Measurements from ENCODE around the gene MYBBP1A. TPM values are rescaled to one million over a fixed set of nuclear protein-coding genes. Genes with fewer than 3 reads are reported as not detected.

Gene MYBBP1A
- polyA plus RNA-seq, 2 donors, result 32.6 to 44.8 TPM

- Histone ChIP-seq H3K9me3 (ENCODE audit: control insufficient read depth in 2 of 2, insufficient read depth in 1 of 2, low read depth in 1 of 2, low read length in 1 of 2) (no peaks in the 10 kb centered on the region), H3K4me1 (ENCODE audit: control insufficient read depth in 2 of 2, insufficient read depth in 2 of 2, low read length in 1 of 2) (peaks cover 0 to 27% of the 10 kb centered on the region in 2 donors)
- WGBS, 2 donors, result 82 to 86% methylated on average over 10 of the region's 10 CpGs
These were observed 36.3 kb downstream of the MYBBP1A start for GRCh38 chr17:4518901-4519300.

GRCh38 chr17:4516735-4517134, 38.4 kb downstream of the MYBBP1A start:
- Histone ChIP-seq H3K27me3 (ENCODE audit: control insufficient read depth in 1 of 2, insufficient read depth in 2 of 2, low read length in 2 of 2) (no peaks in the 10 kb centered on the region), H3K4me1 (ENCODE audit: control insufficient read depth in 2 of 2, insufficient read depth in 2 of 2, low read length in 1 of 2) (peaks cover 0 to 33% of the 10 kb centered on the region in 2 donors), H3K9me3 (ENCODE audit: control insufficient read depth in 2 of 2, insufficient read depth in 1 of 2, low read depth in 1 of 2, low read length in 1 of 2) (no peaks in the 10 kb centered on the region), H3K27ac (ENCODE audit: low read depth in 2 of 2, low read length in 1 of 2) (peak overlapping the region in 1 of 2 donors; percentile 63), H3K4me3 (ENCODE audit: low read depth in 1 of 2, low read length in 2 of 2) (no peak overlapping the region), H3K36me3 (ENCODE audit: control insufficient read depth in 2 of 2, insufficient read depth in 2 of 2, low read length in 1 of 2) (peaks cover 0 to 6% of the 10 kb centered on the region in 2 donors)
- WGBS, 2 donors, result 43 to 56% methylated on average over 11 of the region's 11 CpGs

More at GRCh38 chr17:4518901-4519300, 36.3 kb downstream of the MYBBP1A start:
- H3K36me3 ChIP-seq (ENCODE audit: control insufficient read depth in 2 of 2, insufficient read depth in 2 of 2, low read length in 1 of 2), result no peaks in the 10 kb centered on the region
- H3K27ac ChIP-seq (ENCODE audit: low read depth in 2 of 2, low read length in 1 of 2), result peak overlapping the region; percentile 66 to 72
- no peak overlapping the region for H3K4me3 ChIP-seq (ENCODE audit: low read depth in 1 of 2, low read length in 2 of 2)
- no peaks in the 10 kb centered on the region for H3K27me3 ChIP-seq (ENCODE audit: control insufficient read depth in 1 of 2, insufficient read depth in 2 of 2, low read length in 2 of 2)

- Histone ChIP-seq H3K4me1 (ENCODE audit: control insufficient read depth in 2 of 2, insufficient read depth in 2 of 2, low read length in 1 of 2) (peaks cover 0 to 34% of the 10 kb centered on the region in 2 donors), H3K36me3 (ENCODE audit: control insufficient read depth in 2 of 2, insufficient read depth in 2 of 2, low read length in 1 of 2) (peaks cover 0 to 6% of the 10 kb centered on the region in 2 donors), H3K27me3 (ENCODE audit: control insufficient read depth in 1 of 2, insufficient read depth in 2 of 2, low read length in 2 of 2) (no peaks in the 10 kb centered on the region), H3K4me3 (ENCODE audit: low read depth in 1 of 2, low read length in 2 of 2) (no peak overlapping the region), H3K27ac (ENCODE audit: low read depth in 2 of 2, low read length in 1 of 2) (peak overlapping the region in 1 of 2 donors; percentile 1), H3K9me3 (ENCODE audit: control insufficient read depth in 2 of 2, insufficient read depth in 1 of 2, low read depth in 1 of 2, low read length in 1 of 2) (no peaks in the 10 kb centered on the region)
- 56 to 68% methylated on average over 5 of the region's 5 CpGs for WGBS, 2 donors
These were observed 39.7 kb downstream of the MYBBP1A start for GRCh38 chr17:4515501-4515900.

- no peaks in the 10 kb centered on the region for H3K9me3 ChIP-seq (ENCODE audit: control insufficient read depth in 2 of 2, insufficient read depth in 1 of 2, low read depth in 1 of 2, low read length in 1 of 2)
- H3K27ac ChIP-seq (ENCODE audit: low read depth in 2 of 2, low read length in 1 of 2), result peak overlapping the region in 1 of 2 donors; percentile 5
- 87% methylated on average over 11 of the region's 11 CpGs for WGBS, 2 donors
- no peak overlapping the region for H3K4me3 ChIP-seq (ENCODE audit: low read depth in 1 of 2, low read length in 2 of 2)
- H3K27me3 ChIP-seq (ENCODE audit: control insufficient read depth in 1 of 2, insufficient read depth in 2 of 2, low read length in 2 of 2), result no peaks in the 10 kb centered on the region
- H3K4me1 ChIP-seq (ENCODE audit: control insufficient read depth in 2 of 2, insufficient read depth in 2 of 2, low read length in 1 of 2), result peaks cover 0 to 33% of the 10 kb centered on the region in 2 donors
- peaks cover 0 to 6% of the 10 kb centered on the region in 2 donors for H3K36me3 ChIP-seq (ENCODE audit: control insufficient read depth in 2 of 2, insufficient read depth in 2 of 2, low read length in 1 of 2)
These were observed 40.4 kb downstream of the MYBBP1A start for GRCh38 chr17:4514779-4515178.

- Histone ChIP-seq H3K36me3 (ENCODE audit: control insufficient read depth in 2 of 2, insufficient read depth in 2 of 2, low read length in 1 of 2) (peaks cover 0 to 6% of the 10 kb centered on the region in 2 donors), H3K4me1 (ENCODE audit: control insufficient read depth in 2 of 2, insufficient read depth in 2 of 2, low read length in 1 of 2) (peaks cover 0 to 30% of the 10 kb centered on the region in 2 donors), H3K9me3 (ENCODE audit: control insufficient read depth in 2 of 2, insufficient read depth in 1 of 2, low read depth in 1 of 2, low read length in 1 of 2) (no peaks in the 10 kb centered on the region), H3K27ac (ENCODE audit: low read depth in 2 of 2, low read length in 1 of 2) (peak overlapping the region; percentile 32 to 56), H3K4me3 (ENCODE audit: low read depth in 1 of 2, low read length in 2 of 2) (no peak overlapping the region), H3K27me3 (ENCODE audit: control insufficient read depth in 1 of 2, insufficient read depth in 2 of 2, low read length in 2 of 2) (no peaks in the 10 kb centered on the region)
- WGBS, 2 donors, result 59 to 68% methylated on average over 7 of the region's 7 CpGs
These were observed 41.0 kb downstream of the MYBBP1A start for GRCh38 chr17:4514206-4514605.

GRCh38 chr17:4513113-4514032, 41.8 kb downstream of the MYBBP1A start:
- H3K4me3 ChIP-seq (ENCODE audit: low read depth in 1 of 2, low read length in 2 of 2), result peak overlapping the region in 1 of 2 donors; percentile 1
- H3K4me1 ChIP-seq (ENCODE audit: control insufficient read depth in 2 of 2, insufficient read depth in 2 of 2, low read length in 1 of 2), result peaks cover 0 to 28% of the 10 kb centered on the region in 2 donors
- 81 to 85% methylated on average over 23 to 24 of the region's 24 CpGs for WGBS, 2 donors
- no peaks in the 10 kb centered on the region for H3K27me3 ChIP-seq (ENCODE audit: control insufficient read depth in 1 of 2, insufficient read depth in 2 of 2, low read length in 2 of 2)
- peak overlapping the region; percentile 32 to 56 for H3K27ac ChIP-seq (ENCODE audit: low read depth in 2 of 2, low read length in 1 of 2)
- no peaks in the 10 kb centered on the region for H3K9me3 ChIP-seq (ENCODE audit: control insufficient read depth in 2 of 2, insufficient read depth in 1 of 2, low read depth in 1 of 2, low read length in 1 of 2)
- H3K36me3 ChIP-seq (ENCODE audit: control insufficient read depth in 2 of 2, insufficient read depth in 2 of 2, low read length in 1 of 2), result peaks cover 0 to 6% of the 10 kb centered on the region in 2 donors

- H3K27ac ChIP-seq (ENCODE audit: low read depth in 2 of 2, low read length in 1 of 2), result peak overlapping the region in 1 of 2 donors; percentile 0
- H3K36me3 ChIP-seq (ENCODE audit: control insufficient read depth in 2 of 2, insufficient read depth in 2 of 2, low read length in 1 of 2), result peaks cover 0 to 8% of the 10 kb centered on the region in 2 donors
- H3K9me3 ChIP-seq (ENCODE audit: control insufficient read depth in 2 of 2, insufficient read depth in 1 of 2, low read depth in 1 of 2, low read length in 1 of 2), result peaks cover 0 to 3% of the 10 kb centered on the region in 2 donors
- H3K27me3 ChIP-seq (ENCODE audit: control insufficient read depth in 1 of 2, insufficient read depth in 2 of 2, low read length in 2 of 2), result no peaks in the 10 kb centered on the region
- peaks cover 0 to 30% of the 10 kb centered on the region in 2 donors for H3K4me1 ChIP-seq (ENCODE audit: control insufficient read depth in 2 of 2, insufficient read depth in 2 of 2, low read length in 1 of 2)
- peak overlapping the region in 1 of 2 donors; percentile 1 for H3K4me3 ChIP-seq (ENCODE audit: low read depth in 1 of 2, low read length in 2 of 2)
- WGBS, 2 donors, result 80 to 81% methylated on average over 31 of the region's 31 CpGs
These were observed 42.8 kb downstream of the MYBBP1A start for GRCh38 chr17:4512156-4513112.

GRCh38 chr17:4511199-4511932, 43.8 kb downstream of the MYBBP1A start:
- 85% methylated on average over 10 of the region's 10 CpGs for WGBS, 2 donors
- H3K27me3 ChIP-seq (ENCODE audit: control insufficient read depth in 1 of 2, insufficient read depth in 2 of 2, low read length in 2 of 2), result no peaks in the 10 kb centered on the region
- peaks cover 0 to 3% of the 10 kb centered on the region in 2 donors for H3K9me3 ChIP-seq (ENCODE audit: control insufficient read depth in 2 of 2, insufficient read depth in 1 of 2, low read depth in 1 of 2, low read length in 1 of 2)
- peaks cover 0 to 8% of the 10 kb centered on the region in 2 donors for H3K36me3 ChIP-seq (ENCODE audit: control insufficient read depth in 2 of 2, insufficient read depth in 2 of 2, low read length in 1 of 2)
- peaks cover 0 to 28% of the 10 kb centered on the region in 2 donors for H3K4me1 ChIP-seq (ENCODE audit: control insufficient read depth in 2 of 2, insufficient read depth in 2 of 2, low read length in 1 of 2)
- H3K4me3 ChIP-seq (ENCODE audit: low read depth in 1 of 2, low read length in 2 of 2), result no peak overlapping the region
- H3K27ac ChIP-seq (ENCODE audit: low read depth in 2 of 2, low read length in 1 of 2), result peak overlapping the region in 1 of 2 donors; percentile 8

Data from esophagus (tissue), 2 donors.